HAP-1 (cell line): ENCODE data around the gene P4HTM.

Experiments used
- DNase-seq, 2 experiments: peaks; one replicate each; pipeline ENCODE4 v3.0.0-alpha.2; 2016 to 2020; ENCODE audit warnings: low spot score in 2 of 2
- H3K27me3 ChIP-seq: fragments of 250-450 bp; sonication (Bioruptor Pico); 2 replicates; pipeline ENCODE4 v1.5.1; 2020; ENCODE audit warnings: low read depth, mild to moderate bottlenecking, moderate library complexity
- H3K36me3 ChIP-seq: fragments of 250-450 bp; sonication (Bioruptor Pico); replicated peaks from 2 replicates; pipeline ENCODE4 v1.5.1; 2020; ENCODE audit warnings: mild to moderate bottlenecking
- H3K4me1 ChIP-seq: fragments of 250-450 bp; sonication (Bioruptor Pico); 2 replicates; pipeline ENCODE4 v1.5.1; 2020; ENCODE audit warnings: mild to moderate bottlenecking
- H3K4me3 ChIP-seq: fragments of 250-450 bp; sonication (Bioruptor Pico); 2 replicates; pipeline ENCODE4 v1.5.1; 2020; ENCODE audit warnings: mild to moderate bottlenecking, moderate library complexity
- H3K9me3 ChIP-seq: fragments of 250-450 bp; sonication (Bioruptor Pico); 2 replicates; pipeline ENCODE4 v1.5.1; 2020; ENCODE audit warnings: mild to moderate bottlenecking, moderate library complexity
- in situ Hi-C: fragments of 300-500 bp; cut with MboI; formaldehyde crosslinking; loops from 3 replicates; pipeline ENCODE4 v1.14.3; 2020; ENCODE audit warnings: low sequenced_read_pairs, inconsistent platforms, mixed read lengths

Gene P4HTM

DNA sequence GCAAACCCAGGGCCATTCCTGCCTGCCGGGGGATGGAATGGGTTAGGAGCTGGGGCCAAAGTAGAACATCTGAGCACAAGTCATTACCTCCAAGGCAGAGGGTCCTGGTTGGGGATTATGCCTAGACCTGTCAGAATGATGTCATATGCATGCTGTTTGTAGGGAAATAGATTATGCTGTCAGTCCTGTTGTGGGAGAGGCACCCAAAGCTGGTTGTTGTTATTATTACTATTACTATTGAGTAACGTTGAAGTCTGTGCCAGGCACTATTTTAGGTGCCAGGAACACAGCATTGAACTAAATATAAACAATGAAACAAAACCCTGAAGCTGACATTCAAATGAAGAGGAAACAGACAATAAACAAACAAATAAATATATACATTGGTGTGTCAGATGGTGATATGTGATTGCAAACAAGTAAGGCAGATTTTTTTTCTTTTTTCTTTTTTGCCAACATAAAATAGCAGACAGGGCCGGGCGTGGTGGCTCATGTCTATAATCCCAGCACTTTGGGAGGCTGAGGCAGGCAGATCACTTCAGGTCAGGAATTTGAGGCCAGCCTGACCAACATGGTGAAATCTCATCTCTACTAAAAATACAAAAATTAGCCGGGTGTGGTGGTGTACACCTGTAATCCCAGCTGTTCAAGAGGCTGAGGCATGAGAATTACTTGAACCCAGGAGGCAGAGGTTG, 2.0 kb downstream of the P4HTM start:
- H3K9me3 ChIP-seq: no peaks in the 10 kb centered on the region
- H3K27me3 ChIP-seq: no peaks in the 10 kb centered on the region
- no peak for DNase-seq
- H3K4me1 ChIP-seq: peaks cover 10% of the 10 kb centered on the region
- in situ Hi-C loops: no loop called here
- peak overlapping the region; percentile 60 for H3K4me3 ChIP-seq
- peaks cover 7% of the 10 kb centered on the region for H3K36me3 ChIP-seq

- in situ Hi-C loops: no loop called here
- no peak for DNase-seq
Measured at GRCh38 chr3:48993834-48994233, 3.8 kb downstream of the P4HTM start.

DNA sequence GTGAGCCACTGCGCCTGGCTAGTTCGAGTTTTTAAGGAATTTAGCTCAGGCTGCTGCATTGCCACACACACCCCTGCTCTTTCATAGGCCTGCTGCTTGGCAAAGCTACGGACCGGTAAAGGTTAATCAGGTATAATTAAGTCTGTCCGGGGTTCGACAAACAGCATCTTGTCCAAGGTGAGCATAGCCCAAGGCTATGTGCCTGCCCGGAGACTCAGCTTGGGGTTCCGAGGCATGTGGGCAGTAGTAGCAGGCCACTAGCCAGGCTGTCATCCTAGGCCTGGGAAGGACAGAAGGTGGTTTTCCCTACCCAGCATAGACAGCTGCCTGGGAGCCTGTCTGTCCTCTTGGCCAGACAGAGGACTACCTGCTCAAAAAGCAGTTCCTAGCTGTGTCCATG, 6.6 kb downstream of the P4HTM start:
- in situ Hi-C loops: no loop called here

More at GRCh38 chr3:48993834-48994233, 3.8 kb downstream of the P4HTM start:
- peaks cover 7% of the 10 kb centered on the region for H3K36me3 ChIP-seq
- no peaks in the 10 kb centered on the region for H3K9me3 ChIP-seq
- no peaks in the 10 kb centered on the region for H3K27me3 ChIP-seq
- peaks cover 10% of the 10 kb centered on the region for H3K4me1 ChIP-seq
- no peak overlapping the region for H3K4me3 ChIP-seq

GRCh38 chr3:48997102-48997635, 7.1 kb downstream of the P4HTM start:
- Histone ChIP-seq H3K9me3 (no peaks in the 10 kb centered on the region), H3K27me3 (no peaks in the 10 kb centered on the region), H3K36me3 (peaks cover 7% of the 10 kb centered on the region), H3K4me3 (no peak overlapping the region), H3K4me1 (no peaks in the 10 kb centered on the region)
- no peak for DNase-seq
- in situ Hi-C loops: no loop called here

More for the DNA sequence above, 6.6 kb downstream of the P4HTM start:
- no peaks in the 10 kb centered on the region for H3K27me3 ChIP-seq
- H3K9me3 ChIP-seq: no peaks in the 10 kb centered on the region
- no peak overlapping the region for H3K4me3 ChIP-seq
- peaks cover 2% of the 10 kb centered on the region; the same call in 1 of the 2 replicates for H3K4me1 ChIP-seq
- DNase-seq: no peak
- peaks cover 7% of the 10 kb centered on the region for H3K36me3 ChIP-seq

- Histone ChIP-seq H3K9me3 (no peaks in the 10 kb centered on the region), H3K4me1 (no peaks in the 10 kb centered on the region), H3K27me3 (no peaks in the 10 kb centered on the region), H3K4me3 (no peak overlapping the region), H3K36me3 (peaks cover 7% of the 10 kb centered on the region)
- in situ Hi-C loops: no loop called here
- peak in 1 of 2 experiments; percentile 35 for DNase-seq
Measured at GRCh38 chr3:48997714-48998637, 7.9 kb downstream of the P4HTM start.

GRCh38 chr3:48999085-48999858, 9.2 kb downstream of the P4HTM start:
- Histone ChIP-seq H3K27me3 (no peaks in the 10 kb centered on the region), H3K4me3 (no peak overlapping the region), H3K36me3 (peaks cover 7% of the 10 kb centered on the region), H3K4me1 (no peaks in the 10 kb centered on the region), H3K9me3 (no peaks in the 10 kb centered on the region)
- no peak for DNase-seq
- in situ Hi-C loops: no loop called here

- H3K4me3 ChIP-seq: no peak overlapping the region
- H3K9me3 ChIP-seq: no peaks in the 10 kb centered on the region
- in situ Hi-C loops: no loop called here
- no peaks in the 10 kb centered on the region for H3K27me3 ChIP-seq
- no peaks in the 10 kb centered on the region; the same call in 1 of the 2 replicates for H3K4me1 ChIP-seq
- H3K36me3 ChIP-seq: peaks cover under 1% of the 10 kb centered on the region
- no peak for DNase-seq
Measured at GRCh38 chr3:49001155-49001554, 11.1 kb downstream of the P4HTM start.

DNA sequence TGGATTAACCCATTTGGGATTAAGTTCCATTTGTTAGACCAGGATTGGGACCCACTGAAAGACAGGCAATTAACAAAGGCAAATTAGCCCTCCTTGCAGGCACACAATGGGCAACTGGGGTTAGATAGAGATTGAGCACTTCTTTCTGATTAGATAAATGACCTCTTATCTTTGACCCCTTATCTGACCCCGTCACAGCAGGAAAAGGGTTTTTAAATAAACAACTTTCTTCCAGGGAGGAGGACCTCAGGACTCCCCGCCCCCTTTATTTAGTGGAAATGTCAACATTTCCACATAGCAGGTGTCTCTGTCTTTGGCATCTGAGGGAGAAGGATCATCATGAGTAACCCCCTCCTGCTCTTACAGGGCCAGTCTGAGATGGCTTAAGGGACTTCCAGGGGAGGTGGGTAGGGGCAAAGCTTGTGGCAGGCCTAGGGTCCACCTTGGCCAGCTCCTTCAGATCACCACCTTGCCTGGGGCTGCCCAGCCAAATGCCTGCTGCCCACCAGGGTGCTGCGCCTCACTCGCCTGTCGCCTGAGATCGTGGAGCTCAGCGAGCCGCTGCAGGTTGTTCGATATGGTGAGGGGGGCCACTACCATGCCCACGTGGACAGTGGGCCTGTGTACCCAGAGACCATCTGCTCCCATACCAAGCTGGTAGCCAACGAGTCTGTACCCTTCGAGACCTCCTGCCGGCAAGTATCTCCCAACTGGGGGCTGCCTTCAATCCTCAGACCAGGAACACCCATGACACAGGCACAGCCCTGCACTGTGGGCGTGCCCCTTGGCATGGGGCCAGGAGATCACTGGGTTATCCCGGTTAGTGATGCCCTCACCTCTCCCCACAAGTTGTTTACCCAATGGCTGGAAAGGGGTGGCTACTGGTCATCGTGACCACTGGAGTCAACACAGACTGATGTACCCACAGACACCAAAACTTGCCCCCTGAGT, 14.6 kb downstream of the P4HTM start:
- Histone ChIP-seq H3K4me3 (no peak overlapping the region), H3K4me1 (peaks cover 13% of the 10 kb centered on the region), H3K36me3 (no peaks in the 10 kb centered on the region; the same call in 1 of the 2 replicates), H3K9me3 (no peaks in the 10 kb centered on the region), H3K27me3 (no peaks in the 10 kb centered on the region)
- DNase-seq: peak in 1 of 2 experiments; percentile 43
- in situ Hi-C loops: no loop called here

DNA sequence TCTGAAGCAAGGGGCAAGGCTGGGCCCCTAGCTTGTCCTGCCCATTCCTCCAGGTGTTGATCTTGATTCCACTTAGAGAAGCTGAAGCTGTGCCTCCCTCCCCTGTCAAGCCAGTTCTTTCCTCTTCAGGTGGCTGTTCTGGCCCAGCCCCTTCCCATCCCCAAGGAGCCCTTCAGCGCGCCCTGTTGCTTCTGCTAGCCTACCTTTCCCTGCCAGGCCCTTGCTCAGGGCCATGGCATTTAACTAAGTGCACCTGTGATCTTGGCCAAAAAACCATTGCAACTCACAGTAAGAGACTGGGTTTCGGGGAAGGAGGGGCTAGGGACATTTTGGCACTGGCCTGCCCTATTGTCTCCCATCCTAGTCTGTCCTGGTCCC, 15.3 kb downstream of the P4HTM start:
- H3K4me1 ChIP-seq: peaks cover 13% of the 10 kb centered on the region
- no peak overlapping the region for H3K4me3 ChIP-seq
- H3K27me3 ChIP-seq: no peaks in the 10 kb centered on the region
- no peak for DNase-seq
- H3K9me3 ChIP-seq: no peaks in the 10 kb centered on the region
- H3K36me3 ChIP-seq: no peaks in the 10 kb centered on the region; the same call in 1 of the 2 replicates
- in situ Hi-C loops: no loop called here

DNA sequence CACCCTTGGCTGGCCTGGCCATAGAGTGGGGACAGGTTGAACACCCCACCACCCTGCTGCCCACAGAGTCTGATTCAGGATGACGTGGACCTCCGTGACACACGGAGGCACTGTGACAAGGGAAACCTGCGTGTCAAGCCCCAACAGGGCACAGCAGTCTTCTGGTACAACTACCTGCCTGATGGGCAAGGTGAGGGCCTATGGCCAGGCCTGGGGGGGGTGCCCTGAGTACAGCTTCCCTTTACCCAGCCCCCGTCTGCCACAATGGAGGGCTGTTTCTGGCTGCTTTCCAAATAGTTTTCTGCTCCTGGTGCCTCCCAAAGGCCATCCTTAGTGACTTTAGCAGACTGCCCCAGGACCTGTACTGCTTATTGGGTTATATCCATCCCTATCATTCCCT, 16.0 kb downstream of the P4HTM start:
- no peak for DNase-seq
- Histone ChIP-seq H3K4me1 (peaks cover 13% of the 10 kb centered on the region), H3K4me3 (peak overlapping the region; percentile 79), H3K36me3 (no peaks in the 10 kb centered on the region), H3K27me3 (no peaks in the 10 kb centered on the region), H3K9me3 (no peaks in the 10 kb centered on the region)
- in situ Hi-C loops: no loop called here

- H3K4me1 ChIP-seq: peaks cover 13% of the 10 kb centered on the region
- H3K27me3 ChIP-seq: no peaks in the 10 kb centered on the region
- H3K9me3 ChIP-seq: no peaks in the 10 kb centered on the region
- peak overlapping the region; percentile 79 for H3K4me3 ChIP-seq
- no peak for DNase-seq
- in situ Hi-C loops: no loop called here
- peaks cover under 1% of the 10 kb centered on the region for H3K36me3 ChIP-seq
Measured at GRCh38 chr3:49006408-49007067, 16.5 kb downstream of the P4HTM start.

GRCh38 chr3:49007068-49007770, 17.2 kb downstream of the P4HTM start, which contains the start of gene WDR6:
Gene WDR6 (plus strand): TSS chr3:49007391. CDS start chr3:49007432, 41 bp downstream.
- Histone ChIP-seq H3K27me3 (no peaks in the 10 kb centered on the region), H3K9me3 (no peaks in the 10 kb centered on the region), H3K4me1 (peaks cover 13% of the 10 kb centered on the region), H3K4me3 (peak within 1 kb of the TSS; percentile 79), H3K36me3 (peaks cover 7% of the 10 kb centered on the region)
- DNase-seq: peak; percentile 97 to 99
- in situ Hi-C loops: no loop called here
